Upper lobe of left lung (tissue), 6 donors: Measurements from ENCODE around the gene ISY1. TPM values are rescaled to one million over a fixed set of nuclear protein-coding genes. Genes with fewer than 3 reads are reported as not detected.
"Not testable (repeated sequence)": the region's sequence is repeated elsewhere in the genome, so short reads cannot be mapped to it uniquely, and the experiment has no call there.

Source experiments
- ATAC-seq, 2 donors: fragments of 200-7000 bp; cut with Tn5 transposase; one replicate each; pipeline ENCODE4 v1.9.1; 2022; ENCODE audit warnings: mild to moderate bottlenecking in 2 of 2, moderate library complexity in 2 of 2; ENCODE audit not compliant: low FRiP score in 2 of 2
- DNase-seq, 2 donors: peaks; one replicate each; pipeline ENCODE4 v3.0.0-alpha.2; 2019 to 2020
- H3K27ac ChIP-seq, 4 donors: fragments of 200-600 bp; sonication (generic); one replicate each; pipeline ENCODE4 v1.5.1; 2016 to 2019
- H3K27me3 ChIP-seq, 4 donors: fragments of 200-600 bp; sonication (generic); one replicate each; pipeline ENCODE4 v1.5.1; 2017 to 2019
- H3K36me3 ChIP-seq, 4 donors: fragments of 200-600 bp; sonication (generic); one replicate each; pipeline ENCODE4 v1.5.1; 2016 to 2019
- H3K4me1 ChIP-seq, 4 donors: fragments of 200-600 bp; sonication (generic); one replicate each; pipeline ENCODE4 v1.5.1; 2018 to 2019
- H3K4me3 ChIP-seq, 4 donors: fragments of 200-600 bp; sonication (generic); one replicate each; pipeline ENCODE4 v1.5.1; 2017 to 2019; ENCODE audit warnings: mild to moderate bottlenecking in 2 of 4, moderate library complexity in 1 of 4
- H3K9me3 ChIP-seq, 4 donors: fragments of 200-600 bp; sonication (generic); one replicate each; pipeline ENCODE4 v1.5.1; 2018 to 2019
- EP300 ChIP-seq, 4 donors: sonication (generic); formaldehyde crosslinking; IDR thresholded peaks; one replicate each; pipeline ENCODE4 v1.5.1; 2017; ENCODE audit warnings: antibody characterized with exemption in 4 of 4, control low read depth in 2 of 4
- POLR2A ChIP-seq, 4 donors: fragments of 450-650 bp; IDR thresholded peaks; one replicate each; pipeline ENCODE4 v1.5.1; 2016 to 2017; ENCODE audit warnings: antibody characterized with exemption in 4 of 4, mild to moderate bottlenecking in 2 of 4
- POLR2AphosphoS5 ChIP-seq, 2 donors: sonication (generic); formaldehyde crosslinking; IDR thresholded peaks; one replicate each; pipeline ENCODE4 v1.5.1; 2017; ENCODE audit warnings: antibody characterized with exemption in 2 of 2
- WGBS, 2 donors: methylation state at CpG; one replicate each; pipeline ENCODE4 v1.1.5; 2017 to 2018; 5-methylcytosine and 5-hydroxymethylcytosine counted together
- total RNA-seq, 6 donors: library from RNA; depleted of rRNA in 4 of 6; stranded (reverse); fragments of >200 nt in 4 of 6; gene quantifications; one replicate each; pipeline versions ENCODE4 v1.1.0 to v1.2.1, GENCODE V29; 2016 to 2021
- TF ChIP-seq, protein P1 (sequence below), 6 experiments: fragments of 450-650 bp in 4 of 6; fragments of 200-600 bp in 2 of 6; sonication (generic) in 2 of 6; IDR thresholded peaks; one replicate each; pipeline ENCODE4 v1.5.1; 2016 to 2019; ENCODE audit warnings: antibody characterized with exemption in 6 of 6
- donor health status: DM: no; HTN: no; CAD: no; lungs with moderate emphysema.
- donor health status: DM: no; HTN: yes; CAD: no; lungs with severe emphysema.

Gene ISY1
- total RNA-seq, 6 donors from 2014 or later = 14.2 to 34.8 (median 19.6) TPM

DNA sequence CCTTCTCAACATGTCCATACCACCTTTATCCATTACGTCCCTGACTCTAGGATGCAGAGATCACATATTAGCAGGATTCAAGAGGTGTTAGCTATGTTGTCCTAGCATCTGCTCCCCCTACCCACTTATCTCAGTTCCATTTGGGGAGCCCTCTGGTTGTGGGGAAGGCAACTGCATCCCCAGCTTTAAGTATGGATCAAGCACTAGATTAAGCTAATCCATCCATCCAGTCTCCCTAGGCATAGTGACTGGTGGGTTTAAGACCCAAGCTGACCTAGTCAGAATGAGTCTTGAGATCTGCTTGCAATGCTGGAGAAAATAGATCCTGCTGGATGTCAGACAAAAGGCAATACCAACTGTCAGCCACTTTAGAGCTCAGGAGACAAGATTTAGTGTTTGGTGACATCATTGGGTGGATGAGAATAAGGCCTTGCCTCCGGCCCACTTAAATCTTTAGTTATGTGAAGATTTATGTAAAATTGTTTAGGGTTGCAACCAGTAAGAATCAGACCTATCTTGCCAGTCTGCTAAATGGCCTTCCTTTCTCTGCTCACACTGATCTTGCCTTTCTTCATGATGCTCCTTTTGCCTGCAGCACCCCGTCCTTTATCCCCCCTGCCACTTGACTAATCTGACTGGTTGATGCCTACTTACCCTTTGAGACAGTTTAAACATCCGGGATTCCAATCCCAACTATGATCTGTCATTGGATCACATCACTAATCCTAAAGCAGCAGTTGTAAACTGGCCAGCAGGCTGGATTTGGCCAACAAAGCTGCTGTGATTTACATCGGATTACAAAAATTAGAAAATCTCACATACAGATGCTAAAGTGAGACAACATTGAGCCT is 2.1 kb upstream of the ISY1 start:
- Histone ChIP-seq H3K9me3 (no peaks in the 10 kb centered on the region), H3K27ac (peak overlapping the region; percentile 88 to 98 (median 94)), H3K4me1 (peaks cover 18 to 23% (median 19%) of the 10 kb centered on the region in 4 donors), H3K27me3 (no peaks in the 10 kb centered on the region), H3K36me3 (peaks cover 12 to 43% (median 23%) of the 10 kb centered on the region in 4 donors), H3K4me3 (no peak overlapping the region)
- TF ChIP-seq EP300 (IDR thresholded peaks at IDR 0.05) = no peak
- TF ChIP-seq, protein P1, sequence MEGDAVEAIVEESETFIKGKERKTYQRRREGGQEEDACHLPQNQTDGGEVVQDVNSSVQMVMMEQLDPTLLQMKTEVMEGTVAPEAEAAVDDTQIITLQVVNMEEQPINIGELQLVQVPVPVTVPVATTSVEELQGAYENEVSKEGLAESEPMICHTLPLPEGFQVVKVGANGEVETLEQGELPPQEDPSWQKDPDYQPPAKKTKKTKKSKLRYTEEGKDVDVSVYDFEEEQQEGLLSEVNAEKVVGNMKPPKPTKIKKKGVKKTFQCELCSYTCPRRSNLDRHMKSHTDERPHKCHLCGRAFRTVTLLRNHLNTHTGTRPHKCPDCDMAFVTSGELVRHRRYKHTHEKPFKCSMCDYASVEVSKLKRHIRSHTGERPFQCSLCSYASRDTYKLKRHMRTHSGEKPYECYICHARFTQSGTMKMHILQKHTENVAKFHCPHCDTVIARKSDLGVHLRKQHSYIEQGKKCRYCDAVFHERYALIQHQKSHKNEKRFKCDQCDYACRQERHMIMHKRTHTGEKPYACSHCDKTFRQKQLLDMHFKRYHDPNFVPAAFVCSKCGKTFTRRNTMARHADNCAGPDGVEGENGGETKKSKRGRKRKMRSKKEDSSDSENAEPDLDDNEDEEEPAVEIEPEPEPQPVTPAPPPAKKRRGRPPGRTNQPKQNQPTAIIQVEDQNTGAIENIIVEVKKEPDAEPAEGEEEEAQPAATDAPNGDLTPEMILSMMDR (IDR thresholded peaks at IDR 0.05) = peak in 1 of 6 experiments; percentile 5
- DNase-seq = no peak
- no peak for ATAC-seq
- 76 to 80% methylated on average over 5 of the region's 5 CpGs for WGBS, 2 donors

DNA sequence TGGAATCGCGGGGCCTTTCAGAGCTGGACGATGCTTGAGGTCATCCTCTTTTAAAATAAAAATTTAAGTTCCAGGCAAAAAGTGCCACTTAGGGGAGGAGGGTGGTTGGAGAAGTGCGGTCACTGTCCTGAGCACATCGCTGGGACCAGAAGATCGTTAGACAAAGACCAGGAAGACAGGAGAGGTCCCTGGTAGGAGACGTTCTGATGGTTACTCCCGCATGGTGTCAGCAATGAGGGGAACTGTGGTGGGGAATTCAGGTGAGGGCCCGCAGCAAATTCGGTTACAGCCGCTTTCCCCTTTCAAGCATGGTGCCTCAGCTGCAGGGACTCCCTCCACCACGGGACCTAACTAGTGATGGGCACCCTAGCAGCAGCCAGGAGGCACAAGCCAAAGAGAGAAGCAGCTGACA is 1.0 kb upstream of the ISY1 start:
- Histone ChIP-seq H3K27me3 (no peaks in the 10 kb centered on the region), H3K36me3 (peaks cover 15 to 43% (median 25%) of the 10 kb centered on the region in 4 donors), H3K9me3 (no peaks in the 10 kb centered on the region), H3K27ac (peak overlapping the region; percentile 88 to 98 (median 94)), H3K4me3 (peak overlapping the region; percentile 56 to 92 (median 80)), H3K4me1 (peaks cover 18 to 23% (median 19%) of the 10 kb centered on the region in 4 donors)
- WGBS, 2 donors = 1 to 4% methylated on average over 12 of the region's 12 CpGs
- ATAC-seq (peak; percentile 3 to 9), DNase-seq (peak in 1 of 2 donors; percentile 30)
- TF ChIP-seq POLR2AphosphoS5 (IDR thresholded peaks at IDR 0.05) = no peak
- TF ChIP-seq, protein P1 (IDR thresholded peaks at IDR 0.05) = no peak
- no peak for TF ChIP-seq POLR2A (IDR thresholded peaks at IDR 0.05)
- TF ChIP-seq EP300 (IDR thresholded peaks at IDR 0.05) = no peak

DNA sequence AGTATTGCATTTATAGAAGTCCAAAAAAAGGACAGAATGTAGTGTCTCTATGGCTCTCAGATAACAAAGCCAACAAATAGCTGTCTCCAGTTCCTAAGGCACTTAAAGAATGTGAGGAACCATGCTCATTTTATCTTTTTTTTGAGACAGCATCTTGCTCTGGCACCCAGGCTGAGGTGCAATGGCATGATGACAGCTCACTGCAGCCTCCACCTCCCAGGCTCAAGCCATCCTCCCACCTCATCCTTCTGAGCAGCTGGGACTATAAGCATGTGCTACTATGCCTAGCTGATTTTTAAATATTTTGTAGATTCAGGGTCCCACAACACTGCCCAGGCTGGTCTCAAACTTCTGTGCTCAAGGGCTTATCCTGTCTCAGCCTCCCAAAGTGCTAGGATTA is 16.1 kb downstream of the ISY1 start:
- no peak for ATAC-seq

DNA sequence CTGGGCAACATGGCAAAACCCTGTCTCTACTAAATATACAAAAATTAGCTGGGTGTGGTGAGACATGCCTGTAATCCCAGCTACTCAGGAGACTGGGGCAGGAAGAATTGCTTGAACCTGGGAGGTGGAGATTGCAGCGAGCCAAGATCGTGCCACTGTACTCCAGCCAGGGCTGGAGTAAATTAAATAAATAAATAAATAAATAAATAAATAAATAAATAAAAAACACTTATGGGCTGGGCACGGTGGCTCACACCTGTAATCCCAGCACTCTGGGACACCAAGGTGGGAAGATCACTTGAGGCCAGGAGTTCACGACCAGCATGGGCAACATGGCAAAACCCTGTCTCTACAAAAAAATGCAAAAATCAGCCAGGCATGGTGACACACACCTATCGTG is 19.9 kb downstream of the ISY1 start:
- H3K27ac ChIP-seq, H3K4me3 ChIP-seq, DNase-seq, ATAC-seq, H3K27me3 ChIP-seq, H3K4me1 ChIP-seq, H3K9me3 ChIP-seq: not testable (repeated sequence)
- WGBS, 2 donors = 94% methylated on average over 5 of the region's 5 CpGs
- H3K36me3 ChIP-seq = peaks cover 16 to 94% (median 67%) of the 10 kb centered on the region in 4 donors

More for the DNA sequence above, 16.1 kb downstream of the ISY1 start:
- Histone ChIP-seq H3K36me3 (peaks cover 8 to 75% (median 35%) of the 10 kb centered on the region in 4 donors), H3K9me3 (no peaks in the 10 kb centered on the region), H3K27me3 (no peaks in the 10 kb centered on the region), H3K27ac (no peak overlapping the region), H3K4me3 (no peak overlapping the region), H3K4me1 (no peaks in the 10 kb centered on the region)
- TF ChIP-seq POLR2A (IDR thresholded peaks at IDR 0.05) (no peak), EP300 (IDR thresholded peaks at IDR 0.05) (no peak), POLR2AphosphoS5 (IDR thresholded peaks at IDR 0.05) (no peak)
- TF ChIP-seq, protein P1 (IDR thresholded peaks at IDR 0.05) = no peak
- no peak for DNase-seq

DNA sequence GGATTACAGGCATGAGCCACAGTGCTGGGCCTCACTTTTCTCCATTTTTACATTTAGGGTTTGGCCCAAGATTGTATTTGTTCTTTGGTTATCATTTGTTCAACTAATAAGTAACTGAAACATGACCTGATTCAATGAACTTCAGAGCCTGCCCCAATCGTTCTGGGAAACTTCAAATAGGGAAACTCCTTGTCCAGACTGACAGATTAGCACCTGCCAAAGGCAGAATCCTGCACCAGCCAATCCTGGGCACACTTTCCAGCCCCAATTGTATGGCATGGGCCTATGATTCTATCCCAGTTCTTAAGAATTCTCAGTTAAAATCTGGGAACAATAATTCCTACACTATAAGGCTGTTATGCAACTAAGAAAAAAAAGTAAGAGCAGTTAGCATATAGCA is 21.0 kb downstream of the ISY1 start:
- 74 to 81% methylated on average over 1 of the region's 1 CpG for WGBS, 2 donors
- Histone ChIP-seq H3K27me3 (no peaks in the 10 kb centered on the region), H3K4me1 (no peaks in the 10 kb centered on the region), H3K9me3 (no peaks in the 10 kb centered on the region), H3K4me3 (no peak overlapping the region), H3K36me3 (peaks cover 13 to 94% (median 65%) of the 10 kb centered on the region in 4 donors), H3K27ac (no peak overlapping the region)
- TF ChIP-seq POLR2A (IDR thresholded peaks at IDR 0.05) (no peak), POLR2AphosphoS5 (IDR thresholded peaks at IDR 0.05) (no peak), EP300 (IDR thresholded peaks at IDR 0.05) (no peak)
- TF ChIP-seq, protein P1 (IDR thresholded peaks at IDR 0.05) = no peak
- ATAC-seq = no peak
- no peak for DNase-seq

DNA sequence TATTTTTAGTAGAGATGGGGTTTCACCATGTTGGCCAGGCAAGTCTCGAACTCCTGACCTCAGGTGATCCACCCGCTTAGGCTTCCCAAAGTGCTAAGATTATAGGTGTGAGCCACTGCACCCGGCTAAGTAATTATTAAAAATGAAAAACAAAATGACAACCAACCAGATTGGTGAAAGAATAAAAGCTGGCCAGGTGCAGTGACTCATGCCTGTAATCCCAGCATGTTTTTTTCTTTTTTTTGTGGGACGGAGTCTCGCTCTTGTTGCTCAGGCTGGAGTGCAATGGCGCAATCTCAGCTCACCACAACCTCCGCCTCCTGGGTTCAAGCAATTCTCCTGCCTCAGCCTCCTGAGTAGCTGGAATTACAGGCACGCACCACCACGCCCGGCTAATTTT is 24.6 kb downstream of the ISY1 start:
- H3K27ac ChIP-seq, H3K4me3 ChIP-seq, ATAC-seq, H3K27me3 ChIP-seq, DNase-seq, H3K4me1 ChIP-seq, H3K9me3 ChIP-seq: not testable (repeated sequence)
- WGBS, 2 donors = 84 to 97% methylated on average over 10 of the region's 10 CpGs
- peaks cover 39 to 98% (median 82%) of the 10 kb centered on the region in 4 donors for H3K36me3 ChIP-seq
